GM19467 (cell line): ENCODE data around the gene MS4A4A.

Experiments
- ATAC-seq: cut with Tn5 transposase; IDR thresholded peaks from one replicate; pipeline ENCODE4 v1.9.1; 2021; ENCODE audit warnings: mild to moderate bottlenecking, moderate library complexity; ENCODE audit not compliant: unreplicated experiment

MS4A4A gene

GRCh38 chr11:60345489-60345888, 65.0 kb downstream of the MS4A4A start:
- ATAC-seq, result no peak

GRCh38 chr11:60347084-60347797, 66.8 kb downstream of the MS4A4A start:
- ATAC-seq, result no peak

- no peak for ATAC-seq
These were observed 67.7 kb downstream of the MS4A4A start for GRCh38 chr11:60348116-60348515.

GRCh38 chr11:60349990-60350389, 69.5 kb downstream of the MS4A4A start:
- no peak for ATAC-seq

- ATAC-seq, result no peak
These were observed 77.3 kb downstream of the MS4A4A start for GRCh38 chr11:60357771-60358170.
